Adipose tissue (tissue), 3 donors: ENCODE measurements around the gene CD209. TPM values are rescaled to one million over a fixed set of nuclear protein-coding genes. Genes with fewer than 3 reads are reported as not detected.
"Not testable (repeated sequence)": the region's sequence is repeated elsewhere in the genome, so short reads cannot be mapped to it uniquely, and the experiment has no call there.

ENCODE experiments used
- H3K27ac ChIP-seq: one replicate; pipeline ENCODE4 v1.5.1; 2013; ENCODE audit warnings: low read depth, low read length
- WGBS, 3 donors: extraction: QIAGEN DNeasy Blood & Tissue Kit; methylation state at CpG; one replicate each; pipeline ENCODE4 v1.1.7; 2013; 5-methylcytosine and 5-hydroxymethylcytosine counted together
- polyA plus RNA-seq, 3 donors: library from polyadenylated mRNA; stranded (reverse); fragments of 200-250 nt; gene quantifications; one replicate each; pipeline ENCODE4 v1.2.3, GENCODE V29; 2013
- donor health status: healthy with polysubstance abuse.
- donor health status: Bipolar disorder and iron deficiency.
- donor health status: healthy.

The CD209 gene
- polyA plus RNA-seq, 3 donors, result 1.3 to 12.8 (median 12.7) TPM

- no peak overlapping the region for H3K27ac ChIP-seq
- WGBS, 3 donors, result 50 to 80% (median 78%) methylated on average over 9 of the region's 9 CpGs
Measured at GRCh38 chr19:7773841-7774240, 26.5 kb upstream of the CD209 start.

- H3K27ac ChIP-seq, result no peak overlapping the region
- 23 to 68% (median 28%) methylated on average over 8 of the region's 8 CpGs for WGBS, 3 donors
Measured at GRCh38 chr19:7772752-7773291, 25.5 kb upstream of the CD209 start.

- no peak overlapping the region for H3K27ac ChIP-seq
- 62 to 75% (median 63%) methylated on average over 8 of the region's 8 CpGs for WGBS, 3 donors
Measured at GRCh38 chr19:7771072-7771471, 23.7 kb upstream of the CD209 start.

- H3K27ac ChIP-seq, result no peak overlapping the region
- WGBS, 3 donors, result 64 to 83% (median 79%) methylated on average over 2 of the region's 2 CpGs
Measured at GRCh38 chr19:7769171-7769570, 21.8 kb upstream of the CD209 start.

- WGBS, 3 donors, result 53 to 80% (median 62%) methylated on average over 4 of the region's 4 CpGs
- no peak overlapping the region for H3K27ac ChIP-seq
Measured at GRCh38 chr19:7767487-7767886, 20.2 kb upstream of the CD209 start.

- WGBS, 3 donors, result 53 to 70% (median 62%) methylated on average over 11 of the region's 11 CpGs
- no peak overlapping the region for H3K27ac ChIP-seq
Measured at GRCh38 chr19:7766535-7766934, 19.2 kb upstream of the CD209 start.

GRCh38 chr19:7765043-7765442 lies 17.7 kb upstream of the CD209 start:
- not testable (repeated sequence) for H3K27ac ChIP-seq
- WGBS, 3 donors, result 77 to 95% (median 82%) methylated on average over 2 of the region's 2 CpGs

GRCh38 chr19:7764157-7764556 lies 16.8 kb upstream of the CD209 start:
- WGBS, 3 donors, result 41 to 69% (median 54%) methylated on average over 3 of the region's 3 CpGs
- H3K27ac ChIP-seq, result not testable (repeated sequence)

- no peak overlapping the region for H3K27ac ChIP-seq
- WGBS, 3 donors, result 32 to 65% (median 45%) methylated on average over 1 of the region's 1 CpG
Measured at GRCh38 chr19:7763696-7764095, 16.4 kb upstream of the CD209 start.

GRCh38 chr19:7762719-7763293 lies 15.5 kb upstream of the CD209 start, which contains the start of gene CLEC4M:
Gene CLEC4M, plus strand, starts transcription at chr19:7763243. Its CDS starts 24 bp downstream, at chr19:7763267.
- H3K27ac ChIP-seq, result no peak within 1 kb of the TSS
- WGBS, 3 donors, result 68 to 83% (median 76%) methylated on average over 8 of the region's 8 CpGs

GRCh38 chr19:7759156-7759555 lies 11.8 kb upstream of the CD209 start:
- 88 to 92% (median 92%) methylated on average over 1 of the region's 1 CpG for WGBS, 3 donors
- H3K27ac ChIP-seq, result no peak overlapping the region

- 81 to 85% (median 82%) methylated on average over 3 of the region's 3 CpGs for WGBS, 3 donors
Measured at GRCh38 chr19:7757358-7757757, 10.0 kb upstream of the CD209 start.

GRCh38 chr19:7756258-7756657 lies 8.9 kb upstream of the CD209 start:
- 30 to 49% (median 43%) methylated on average over 4 of the region's 4 CpGs for WGBS, 3 donors

More at GRCh38 chr19:7757358-7757757, 10.0 kb upstream of the CD209 start:
- no peak overlapping the region for H3K27ac ChIP-seq

GRCh38 chr19:7751157-7751783 lies 3.9 kb upstream of the CD209 start:
- WGBS, 3 donors, result 67 to 73% (median 69%) methylated on average over 12 of the region's 12 CpGs

More at GRCh38 chr19:7756258-7756657, 8.9 kb upstream of the CD209 start:
- no peak overlapping the region for H3K27ac ChIP-seq

GRCh38 chr19:7748756-7749155 lies 1.4 kb upstream of the CD209 start:
- WGBS, 3 donors, result 11 to 32% (median 20%) methylated on average over 4 of the region's 4 CpGs
- no peak overlapping the region for H3K27ac ChIP-seq

More at GRCh38 chr19:7751157-7751783, 3.9 kb upstream of the CD209 start:
- no peak overlapping the region for H3K27ac ChIP-seq

- H3K27ac ChIP-seq, result no peak overlapping the region
- 68 to 77% (median 77%) methylated on average over 2 of the region's 2 CpGs for WGBS, 3 donors
Measured at GRCh38 chr19:7748171-7748570, 837 bp upstream of the CD209 start.

GRCh38 chr19:7746306-7746705 lies 1.0 kb downstream of the CD209 start:
- not testable (repeated sequence) for H3K27ac ChIP-seq
- WGBS, 3 donors, result 59 to 70% (median 61%) methylated on average over 4 of the region's 4 CpGs

GRCh38 chr19:7744871-7745650 lies 2.3 kb downstream of the CD209 start:
- 71 to 78% (median 75%) methylated on average over 11 to 12 of the region's 12 CpGs for WGBS, 3 donors
- no peak overlapping the region for H3K27ac ChIP-seq

- no peak overlapping the region for H3K27ac ChIP-seq
- WGBS, 3 donors, result 69 to 70% (median 70%) methylated on average over 5 of the region's 5 CpGs
Measured at GRCh38 chr19:7744199-7744786, 3.0 kb downstream of the CD209 start.
